HG02642 (cell line): Measurements from ENCODE around the gene HLA-DMA.

Experiments
- ATAC-seq: cut with Tn5 transposase; IDR thresholded peaks from one replicate; pipeline ENCODE4 v1.9.1; 2021; ENCODE audit warnings: mild to moderate bottlenecking; ENCODE audit not compliant: unreplicated experiment, poor library complexity

The HLA-DMA gene

GRCh38 chr6:32952817-32953739 is at the start of gene HLA-DMA:
HLA-DMA (minus strand) TSS chr6:32953097; CDS start chr6:32953036, 61 bp downstream.
- ATAC-seq: peak; percentile 87

- ATAC-seq: no peak
Observed at GRCh38 chr6:33001685-33002084, 48.8 kb upstream of the HLA-DMA start.

- no peak for ATAC-seq
Observed at GRCh38 chr6:33000055-33000454, 47.2 kb upstream of the HLA-DMA start.

- ATAC-seq: no peak
Observed at GRCh38 chr6:32995448-32995847, 42.6 kb upstream of the HLA-DMA start.

- ATAC-seq: no peak
Observed at GRCh38 chr6:32993363-32993973, 40.6 kb upstream of the HLA-DMA start.

- no peak for ATAC-seq
Observed at GRCh38 chr6:32991972-32992371, 39.1 kb upstream of the HLA-DMA start.

- no peak for ATAC-seq
Observed at GRCh38 chr6:32989368-32989767, 36.5 kb upstream of the HLA-DMA start.

- peak; percentile 62 for ATAC-seq
Observed at GRCh38 chr6:32984622-32985389, 31.9 kb upstream of the HLA-DMA start.

GRCh38 chr6:32983964-32984621 is 31.2 kb upstream of the HLA-DMA start:
- ATAC-seq: peak; percentile 17

GRCh38 chr6:32983493-32983848 is 30.6 kb upstream of the HLA-DMA start:
- ATAC-seq: no peak

GRCh38 chr6:32982702-32983492 is 30.0 kb upstream of the HLA-DMA start:
- ATAC-seq: no peak

GRCh38 chr6:32982084-32982701 is 29.3 kb upstream of the HLA-DMA start:
- ATAC-seq: no peak

- no peak for ATAC-seq
Observed at GRCh38 chr6:32980488-32981038, 27.7 kb upstream of the HLA-DMA start.

- no peak for ATAC-seq
Observed at GRCh38 chr6:32979720-32980487, 27.0 kb upstream of the HLA-DMA start.

GRCh38 chr6:32977953-32978324 is 25.0 kb upstream of the HLA-DMA start:
- no peak for ATAC-seq

GRCh38 chr6:32977272-32977952 is 24.5 kb upstream of the HLA-DMA start:
- ATAC-seq: no peak

- ATAC-seq: no peak
Observed at GRCh38 chr6:32976334-32977069, 23.6 kb upstream of the HLA-DMA start.
